GM20000 (cell line): ENCODE measurements around the gene SLC46A1.
A peak's percentile ranks its signal among the peaks of the same experiment; 100 is the strongest.

Experiments used
- DNase-seq: peaks from one replicate; pipeline ENCODE4 v3.0.0; 2012; ENCODE audit warnings: low spot score
- TF ChIP-seq, protein P1 (sequence below): IDR thresholded peaks from 2 replicates; pipeline ENCODE4 v1.5.1; 2012; ENCODE audit warnings: mild to moderate bottlenecking, control low read depth; ENCODE audit errors: extremely low read depth, missing control alignments

The SLC46A1 gene

DNA sequence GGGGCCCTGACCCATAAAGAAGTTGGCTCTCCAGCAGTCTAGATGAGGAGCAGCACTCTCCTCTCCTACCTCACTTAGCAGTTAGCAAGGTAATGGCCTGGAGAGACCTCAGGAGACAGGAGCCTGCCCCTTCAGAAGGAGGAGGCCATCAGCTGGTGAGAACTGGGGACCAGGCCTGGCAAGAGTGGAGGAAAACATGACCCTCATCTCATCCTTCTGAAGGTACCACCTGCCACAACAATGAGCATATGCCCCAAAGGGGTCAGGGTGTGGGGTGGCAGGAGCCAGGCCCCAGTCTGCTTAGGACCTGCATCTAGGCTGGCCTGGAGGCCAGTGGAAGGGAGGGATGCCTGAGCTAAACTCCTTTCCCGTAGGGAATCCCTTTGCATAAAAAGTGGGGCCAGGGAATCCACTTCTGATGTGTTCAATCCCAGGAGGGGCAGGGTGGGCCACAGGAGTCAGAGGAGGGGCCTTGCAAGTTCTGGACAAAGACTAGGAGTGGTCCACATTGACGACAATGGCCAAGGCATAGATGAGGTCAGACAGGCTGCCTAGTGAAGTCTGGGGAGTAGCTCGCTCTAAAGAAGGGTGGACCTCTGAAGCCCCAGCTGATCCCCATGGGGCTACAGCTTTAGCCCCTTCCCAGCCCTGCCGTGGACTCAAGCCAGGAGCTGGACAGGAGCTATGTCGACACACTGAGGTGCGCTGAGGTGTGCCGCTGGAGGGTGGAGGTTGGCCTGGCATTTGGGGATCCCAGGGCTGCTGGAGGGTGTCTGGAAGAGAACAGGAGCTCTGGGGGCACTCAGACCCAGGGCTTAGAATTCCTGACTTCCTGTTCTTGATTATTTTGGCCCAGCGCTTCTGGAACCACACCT is 42.0 kb downstream of the SLC46A1 start:
- no peak for DNase-seq
- TF ChIP-seq, protein P1, sequence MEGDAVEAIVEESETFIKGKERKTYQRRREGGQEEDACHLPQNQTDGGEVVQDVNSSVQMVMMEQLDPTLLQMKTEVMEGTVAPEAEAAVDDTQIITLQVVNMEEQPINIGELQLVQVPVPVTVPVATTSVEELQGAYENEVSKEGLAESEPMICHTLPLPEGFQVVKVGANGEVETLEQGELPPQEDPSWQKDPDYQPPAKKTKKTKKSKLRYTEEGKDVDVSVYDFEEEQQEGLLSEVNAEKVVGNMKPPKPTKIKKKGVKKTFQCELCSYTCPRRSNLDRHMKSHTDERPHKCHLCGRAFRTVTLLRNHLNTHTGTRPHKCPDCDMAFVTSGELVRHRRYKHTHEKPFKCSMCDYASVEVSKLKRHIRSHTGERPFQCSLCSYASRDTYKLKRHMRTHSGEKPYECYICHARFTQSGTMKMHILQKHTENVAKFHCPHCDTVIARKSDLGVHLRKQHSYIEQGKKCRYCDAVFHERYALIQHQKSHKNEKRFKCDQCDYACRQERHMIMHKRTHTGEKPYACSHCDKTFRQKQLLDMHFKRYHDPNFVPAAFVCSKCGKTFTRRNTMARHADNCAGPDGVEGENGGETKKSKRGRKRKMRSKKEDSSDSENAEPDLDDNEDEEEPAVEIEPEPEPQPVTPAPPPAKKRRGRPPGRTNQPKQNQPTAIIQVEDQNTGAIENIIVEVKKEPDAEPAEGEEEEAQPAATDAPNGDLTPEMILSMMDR, result no peak

DNA sequence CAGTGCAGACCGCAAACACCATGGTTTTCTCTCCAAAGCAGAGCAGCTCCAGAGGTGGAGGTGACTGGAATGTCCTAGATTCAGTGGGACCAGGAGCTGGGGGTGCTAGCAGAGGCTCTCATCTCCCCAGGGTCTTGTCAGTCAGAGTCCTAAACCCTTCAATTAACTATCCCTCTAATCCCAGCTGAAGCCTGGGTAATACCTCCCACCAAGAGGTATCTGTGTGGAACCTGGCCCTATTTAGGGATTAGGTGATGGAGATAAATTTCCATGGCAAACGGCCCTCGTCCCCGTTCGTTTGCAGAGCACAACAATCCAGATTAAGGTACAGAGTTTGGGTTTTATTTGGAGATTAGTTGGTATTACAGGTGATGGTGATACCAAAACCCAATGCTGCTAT is 42.8 kb downstream of the SLC46A1 start:
- DNase-seq, result no peak
- TF ChIP-seq, protein P1, result no peak

DNA sequence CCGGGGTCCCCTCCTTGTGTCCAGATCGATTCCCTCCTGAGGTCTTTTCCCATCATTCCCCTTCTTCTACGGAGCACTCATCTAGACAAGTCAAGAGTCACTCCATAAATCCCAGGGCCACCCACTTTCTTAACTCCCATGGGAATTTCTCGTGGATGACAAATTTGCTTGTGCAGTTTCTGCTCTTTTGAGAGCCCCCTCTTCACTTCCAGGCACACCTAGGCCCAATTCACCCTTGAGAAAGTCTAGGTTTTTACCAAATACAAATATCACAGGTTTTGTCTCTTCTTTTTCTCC is 48.2 kb downstream of the SLC46A1 start:
- DNase-seq, result peak; percentile 41
- TF ChIP-seq, protein P1, result no peak

DNA sequence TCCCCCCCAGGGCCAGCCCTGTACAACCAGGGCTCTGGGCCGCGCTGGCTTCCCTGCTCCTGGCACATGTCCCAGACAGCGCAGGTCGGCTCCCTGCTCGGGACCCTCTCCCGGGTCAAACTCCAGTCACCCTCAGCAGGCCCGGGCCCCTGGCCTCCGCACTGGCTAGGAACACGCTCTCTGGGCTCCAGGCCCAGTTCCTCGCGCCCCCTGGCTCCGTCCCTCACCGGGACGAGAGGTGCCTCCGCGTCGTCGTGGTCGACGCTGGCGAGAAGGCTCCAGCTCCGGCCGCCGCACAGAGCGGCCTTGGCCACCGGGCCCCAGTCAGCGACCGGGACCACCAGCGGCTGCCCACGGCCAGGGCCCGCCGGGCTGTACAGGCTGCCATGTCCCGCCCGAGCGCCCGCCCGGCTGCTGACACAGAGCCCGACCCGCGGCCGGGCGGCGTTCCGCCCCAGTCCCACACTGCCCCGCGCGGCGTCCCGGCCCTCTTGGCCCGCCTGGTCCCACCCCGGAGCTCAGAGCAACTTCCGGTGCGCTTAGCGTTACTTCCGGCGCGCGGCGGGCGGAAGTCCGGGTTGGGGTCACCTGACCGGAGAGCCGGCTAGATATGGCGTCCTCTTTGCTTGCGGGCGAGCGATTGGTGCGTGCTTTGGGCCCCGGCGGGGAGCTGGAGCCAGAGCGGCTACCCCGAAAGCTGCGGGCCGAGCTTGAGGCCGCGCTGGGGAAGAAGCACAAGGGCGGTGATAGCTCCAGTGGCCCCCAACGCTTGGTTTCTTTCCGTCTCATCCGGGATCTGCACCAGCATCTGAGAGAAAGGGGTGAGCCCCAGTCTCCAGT is 48.7 kb downstream of the SLC46A1 start, which contains the start of gene POLDIP2:
Gene POLDIP2, minus strand, starts transcription at position 467 of the 840 bp plus-strand sequence. Its CDS starts 79 bp downstream, at position 388.
- TF ChIP-seq, protein P1, result no peak
- peak; percentile 98 for DNase-seq

DNA sequence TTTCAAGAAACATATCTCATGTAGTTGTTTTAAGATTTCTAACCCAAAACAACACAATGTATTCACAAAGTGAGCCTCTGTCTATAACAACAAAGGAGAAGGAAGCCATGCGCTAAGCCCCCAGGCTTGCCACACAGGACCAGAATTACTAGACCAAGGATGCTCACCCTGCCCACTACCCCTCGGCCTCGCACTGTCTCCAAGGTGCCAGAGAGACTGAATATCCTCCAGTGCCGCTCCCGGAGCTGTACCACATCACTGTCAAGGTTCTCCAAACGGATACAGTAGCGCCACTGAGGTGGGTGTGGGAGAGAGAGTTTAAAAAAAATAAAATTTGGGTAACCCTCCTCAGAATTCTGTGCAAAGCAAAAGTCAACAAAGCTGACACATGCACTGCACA is 55.7 kb downstream of the SLC46A1 start:
- TF ChIP-seq, protein P1, result no peak
- no peak for DNase-seq

GRCh38 chr17:28348979-28349378 is 57.0 kb downstream of the SLC46A1 start:
- TF ChIP-seq, protein P1, result no peak
- DNase-seq, result no peak
